ENCODE measurements around the gene ELFN2.

Gene ELFN2

GRCh38 chr22:37340331-37341262 is 86.7 kb downstream of the ELFN2 start:
- peak; percentile 60; the same call in 1 of the 2 replicates for TF ChIP-seq ZBTB6 (tag by site-specific recombination; IDR thresholded peaks at IDR 0.05)
- no peak for TF ChIP-seq ZNF791 (tag by site-specific recombination; IDR thresholded peaks at IDR 0.05)
- TF ChIP-seq ZFHX2 (tag by site-specific recombination; conservative IDR thresholded peaks at IDR 0.05) = peak; percentile 44
- TF ChIP-seq GLIS1 (tag by site-specific recombination; IDR thresholded peaks at IDR 0.05) = peak; percentile 13; the same call in 1 of the 2 replicates
- TF ChIP-seq SCRT2 (tag by site-specific recombination; IDR thresholded peaks at IDR 0.05) = peak; percentile 77
- peak; percentile 99 for TF ChIP-seq ZIC2 (tag by site-specific recombination; IDR thresholded peaks at IDR 0.05)
- TF ChIP-seq ZNF274 (IDR thresholded peaks at IDR 0.05; ENCODE audit: low read length) = no peak
- TF ChIP-seq ZNF274 (tag by site-specific recombination; IDR thresholded peaks at IDR 0.05; ENCODE audit: borderline replicate concordance) = no peak
- no peak for TF ChIP-seq ZNF518A (tag by site-specific recombination; conservative IDR thresholded peaks at IDR 0.05; ENCODE audit: low read depth)
- peak; percentile 65 for TF ChIP-seq ZNF366 (tag by site-specific recombination; conservative IDR thresholded peaks at IDR 0.05)
- TF ChIP-seq ZBTB17 (tag by site-specific recombination; IDR thresholded peaks at IDR 0.05) = peak; percentile 70
- TF ChIP-seq ZNF18 (tag by site-specific recombination; IDR thresholded peaks at IDR 0.05) = no peak
- no peak for TF ChIP-seq ZNF561 (tag by site-specific recombination; IDR thresholded peaks at IDR 0.05; ENCODE audit: borderline replicate concordance)
- TF ChIP-seq SCRT1 (tag by site-specific recombination; IDR thresholded peaks at IDR 0.05; ENCODE audit: borderline replicate concordance) = peak; percentile 47; the same call in 1 of the 2 replicates
- peak; percentile 84 for TF ChIP-seq ZNF10 (tag by site-specific recombination; IDR thresholded peaks at IDR 0.05)
- ChIA-PET CTCF (interaction anchor here (0.6 to 1.0 kb wide), 3 partner anchors 17 to 200 kb away, joined by 3 to 5 read pairs (median 3); no protein-coding TSS in a partner anchor), POLR2A (interaction anchor here (0.6 to 0.9 kb wide), 2 partner anchors 11 to 87 kb away, joined by 3 to 5 read pairs; no protein-coding TSS in a partner anchor)
- no peak overlapping the region for H3K27ac ChIP-seq (ENCODE audit: extremely low read depth, low read depth, low read length)
- H3K36me3 ChIP-seq (ENCODE audit: control insufficient read depth in 2 of 2, insufficient read depth in 1 of 2, low read length in 2 of 2) = no peaks in the 10 kb centered on the region
- peaks cover 3% of the 10 kb centered on the region; the same call in 1 of the 2 replicates for H3K4me1 ChIP-seq (ENCODE audit: control insufficient read depth, insufficient read depth, low read length)
- H3K9me3 ChIP-seq (ENCODE audit: control insufficient read depth, insufficient read depth, low read depth, low read length) = no peaks in the 10 kb centered on the region
- H3K4me3 ChIP-seq (ENCODE audit: low read depth, low read length) = no peak overlapping the region
